GM12878 (cell line): ENCODE results near the gene PACS2. TPM values are rescaled to one million over a fixed set of nuclear protein-coding genes. Genes with fewer than 3 reads are reported as not detected.

ENCODE experiments used
- ATAC-seq: fragments of 200-7000 bp; cut with Tn5 transposase; 3 replicates; pipeline ENCODE4 v1.9.1; 2020; ENCODE audit warnings: mild to moderate bottlenecking, moderate library complexity
- BruUV-seq: library from RNA; stranded (reverse); fragments of 400-500 nt; replicated peaks from 2 replicates; lab custom pipeline; 2021; lab: Mats Ljungman, UMichigan
- CTCF ChIA-PET: fragments of 300-600 bp; sonication (Branson Sonifier 250); formaldehyde crosslinking; extraction: SDS; loops from one replicate; lab custom pipeline; 2021; ENCODE audit warnings: inconsistent platforms; lab: Yijun Ruan, JAX
- POLR2A ChIA-PET: fragments of 350-600 bp; formaldehyde crosslinking; extraction: SDS; loops from one replicate; lab custom pipeline; 2021; ENCODE audit warnings: inconsistent platforms; lab: Charles Lee
- RAD21 ChIA-PET: fragments of 300-600 bp; sonication (Branson Sonifier 250); formaldehyde crosslinking; loops from one replicate; lab custom pipeline; 2023; ENCODE audit warnings: antibody characterized with exemption; ENCODE audit not compliant: unreplicated experiment; lab: Charles Lee
- SMC1A ChIA-PET: fragments of 300-600 bp; sonication (Branson Sonifier 250); formaldehyde crosslinking; loops from one replicate; lab custom pipeline; 2023; ENCODE audit not compliant: unreplicated experiment, uncharacterized antibody; lab: Charles Lee
- DNase-seq: peaks from one replicate; pipeline ENCODE4 v3.0.0-alpha.2; 2011; ENCODE audit warnings: low read depth, low spot score
- FAIRE-seq: peaks from 3 replicates; lab custom pipeline; 2011; peaks lifted over from hg19 to GRCh38; lab: Jason Lieb, UNC
- H2AFZ ChIP-seq: 2 replicates; pipeline ENCODE4 v1.6.0; 2011; ENCODE audit warnings: low read depth, low read length, control low read depth; ENCODE audit not compliant: control insufficient read depth
- H3K27ac ChIP-seq: 2 replicates; pipeline ENCODE4 v1.5.1; 2011; ENCODE audit warnings: control low read depth; ENCODE audit not compliant: control insufficient read depth, insufficient read depth
- H3K27me3 ChIP-seq, 2 experiments: replicated peaks in 1 of 2; 2 replicates each; pipeline versions ENCODE4 v1.6.0 to v1.6.1; 2011; ENCODE audit warnings: low read length in 1 of 2; ENCODE audit not compliant: control insufficient read depth in 2 of 2, insufficient read depth in 2 of 2
- H3K36me3 ChIP-seq, 2 experiments: 2 replicates each; pipeline ENCODE4 v1.5.1; 2011; ENCODE audit warnings: low read length in 1 of 2; ENCODE audit not compliant: control insufficient read depth in 2 of 2, insufficient read depth in 2 of 2
- H3K4me1 ChIP-seq: 2 replicates; pipeline ENCODE4 v1.6.1; 2011; ENCODE audit warnings: mild to moderate bottlenecking, low read length, moderate library complexity, mixed read lengths; ENCODE audit not compliant: control insufficient read depth, insufficient read depth
- H3K4me2 ChIP-seq: 2 replicates; pipeline ENCODE4 v1.6.0; 2011; ENCODE audit warnings: control low read depth; ENCODE audit not compliant: control insufficient read depth, insufficient read depth
- H3K4me3 ChIP-seq: fragments of 200-600 bp; sonication (generic); 2 replicates; pipeline ENCODE4 v1.5.1; 2016
- H3K79me2 ChIP-seq: 2 replicates; pipeline ENCODE4 v1.6.0; 2011; ENCODE audit warnings: low read length; ENCODE audit not compliant: control insufficient read depth, insufficient read depth
- H3K9ac ChIP-seq: 2 replicates; pipeline ENCODE4 v1.8.0; 2011; ENCODE audit warnings: low read length, control low read depth, mixed read lengths; ENCODE audit not compliant: control insufficient read depth, insufficient read depth
- H3K9me3 ChIP-seq: replicated peaks from 3 replicates; pipeline ENCODE4 v1.5.1; 2011; ENCODE audit warnings: mild to moderate bottlenecking, low read length; ENCODE audit not compliant: control insufficient read depth, insufficient read depth
- H4K20me1 ChIP-seq: 2 replicates; pipeline ENCODE4 v1.6.0; 2011; ENCODE audit not compliant: control insufficient read depth, insufficient read depth
- NR2C2 ChIP-seq: IDR thresholded peaks from 2 replicates; pipeline ENCODE4 v1.6.1; 2011; ENCODE audit warnings: borderline replicate concordance, low read depth; ENCODE audit not compliant: control insufficient read depth, insufficient read length
- POLR2A ChIP-seq: IDR thresholded peaks from 2 replicates; pipeline ENCODE4 v1.6.1; 2011; ENCODE audit warnings: low read depth, mild to moderate bottlenecking, low read length
- RBBP5 ChIP-seq: fragments of 200-600 bp; sonication (generic); conservative IDR thresholded peaks from 2 replicates; pipeline ENCODE4 v1.6.1; 2016
- SMAD1 ChIP-seq: fragments of 450-650 bp; IDR thresholded peaks from 2 replicates; pipeline ENCODE4 v1.6.1; 2018; ENCODE audit warnings: mild to moderate bottlenecking, low read depth; ENCODE audit not compliant: partially characterized antibody
- SMC3 ChIP-seq: IDR thresholded peaks from 2 replicates; pipeline ENCODE4 v1.6.1; 2011; ENCODE audit warnings: low read length, improper control_type of control experiment, borderline replicate concordance
- SREBF1 ChIP-seq: IDR thresholded peaks from 2 replicates; pipeline ENCODE4 v1.6.1; 2012; ENCODE audit warnings: mild to moderate bottlenecking, low read length
- TCF3 ChIP-seq: IDR thresholded peaks from 2 replicates; pipeline ENCODE4 v1.6.1; 2012; ENCODE audit warnings: low read depth, mild to moderate bottlenecking, low read length, borderline replicate concordance; ENCODE audit not compliant: insufficient read depth
- WRNIP1 ChIP-seq: IDR thresholded peaks from 2 replicates; pipeline ENCODE4 v1.6.1; 2011; ENCODE audit warnings: low read depth, low read length, improper control_type of control experiment, borderline replicate concordance
- YBX1 ChIP-seq: fragments of 450-650 bp; IDR thresholded peaks from 2 replicates; pipeline ENCODE4 v1.6.1; 2016; ENCODE audit warnings: antibody characterized with exemption
- WGBS: methylation state at CpG from one replicate; pipeline ENCODE4 v1.1.6; 2016; ENCODE audit warnings: low lambda C conversion rate; ENCODE audit not compliant: insufficient replicate concordance, insufficient coverage; ENCODE audit errors: missing lambda C conversion rate; 5-methylcytosine and 5-hydroxymethylcytosine counted together
- in situ Hi-C: fragments of 300-500 bp; cut with MboI; formaldehyde crosslinking; loops from 9 replicates; pipeline ENCODE4 v1.14.3; 2018; ENCODE audit warnings: mixed read lengths
- intact Hi-C: fragments of 100-400 bp; cut with micrococcal nuclease; formaldehyde crosslinking; loops from one replicate; pipeline ENCODE4 v1.14.2; 2022; ENCODE audit not compliant: unreplicated experiment
- polyA plus RNA-seq, 11 experiments: library from polyadenylated mRNA; depleted of rRNA in 4 of 11; unstranded in 6 of 11; stranded (reverse) in 5 of 11; fragments of >200 nt; fragmentation: Nextera tagmentation in 4 of 11; fragmentation: Illumina TruSeq in 1 of 11; extraction: Ambion mirVana in 4 of 11; extraction: Trizol in 1 of 11; gene quantifications; 1 replicate in 1 of 11; 2 replicates in 10 of 11; pipeline versions ENCODE4 v1.2.1 to v1.2.3, GENCODE V29; 2011 to 2016; ENCODE audit warnings: inconsistent platforms in 2 of 11, missing spikeins in 2 of 11, low read depth in 1 of 11
- total RNA-seq, 4 experiments: library from RNA; depleted of rRNA in 3 of 4; stranded (reverse); fragments of >200 nt in 3 of 4; fragmentation: Illumina TruSeq in 1 of 4; extraction: Trizol in 1 of 4; gene quantifications; 2 replicates each; pipeline versions ENCODE4 v1.2.1 to v1.2.3, GENCODE V29; 2013 to 2021
- TF ChIP-seq, protein P1 (sequence below): IDR thresholded peaks from 2 replicates; pipeline ENCODE4 v1.6.1; 2012; ENCODE audit warnings: low read depth, low read length, improper control_type of control experiment
- TF ChIP-seq, protein P2 (sequence below): IDR thresholded peaks from 2 replicates; pipeline ENCODE4 v1.6.1; 2012; ENCODE audit warnings: low read length, inconsistent platforms
- TF ChIP-seq, protein P3 (sequence below): fragments of 450-650 bp; IDR thresholded peaks from 2 replicates; pipeline ENCODE4 v1.6.1; 2014; ENCODE audit warnings: mild to moderate bottlenecking

PACS2 gene
- total and polyA plus RNA-seq, 10 of the 15 experiments (the other 5 are each of a cell fraction or from before 2014, with no cell fraction given) = 0.21 to 37.3 (median 9.4) TPM

DNA sequence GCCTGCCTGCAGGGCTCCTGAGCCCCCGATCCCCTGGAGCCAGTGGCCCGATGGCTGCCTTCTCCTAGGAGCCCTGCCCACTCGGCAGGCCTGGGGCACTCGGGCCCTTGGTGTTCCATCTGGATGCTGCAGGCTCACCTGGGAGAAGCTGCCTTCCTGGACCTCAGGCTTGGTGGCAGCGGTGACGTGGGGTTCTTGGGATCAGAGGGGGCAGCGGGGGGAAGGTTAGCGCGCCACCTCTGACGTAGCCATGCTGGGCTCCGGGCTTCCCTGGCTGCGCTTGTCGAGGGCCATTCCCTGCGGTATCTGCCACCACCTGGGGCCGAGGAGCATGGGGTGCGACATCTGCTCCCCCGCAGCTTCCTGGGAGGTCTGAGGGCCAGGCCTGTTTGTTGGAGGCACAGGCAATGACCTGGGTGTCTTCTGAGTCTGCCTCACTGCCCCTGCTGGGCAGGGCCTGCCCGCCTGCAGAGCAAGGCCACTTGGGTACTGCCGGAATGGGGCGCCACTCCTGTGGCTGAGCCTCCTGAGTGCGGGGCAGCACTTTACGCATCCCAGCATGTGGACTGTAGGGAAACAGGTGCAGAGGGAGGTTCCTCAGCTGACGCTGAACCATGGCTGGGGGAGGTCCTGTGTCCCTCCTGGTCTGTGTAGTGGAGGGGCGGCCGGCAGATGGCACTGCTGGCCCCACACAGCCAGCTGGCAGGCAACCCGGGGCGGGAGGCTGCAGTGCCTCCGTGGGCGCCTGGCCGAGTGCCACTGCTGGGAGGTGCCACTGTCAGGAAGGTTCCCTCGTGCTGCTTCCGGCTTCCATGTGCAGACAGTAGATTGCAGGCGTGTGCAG lies 125.4 kb downstream of the PACS2 start:
- FAIRE-seq (no peak), ATAC-seq (no peak), DNase-seq (no peak)
- WGBS = 86% methylated on average over 33 of the region's 33 CpGs
- TF ChIP-seq TCF3 (no peak), POLR2A (peak; percentile 24; the same call in 1 of the 2 replicates)
- H3K27me3 ChIP-seq = no peaks in the 10 kb centered on the region
- no peak overlapping the region for H3K27ac ChIP-seq
- no peaks in the 10 kb centered on the region for H4K20me1 ChIP-seq
- no peaks in the 10 kb centered on the region for H3K4me1 ChIP-seq
- H3K9ac ChIP-seq = no peak overlapping the region
- SMC1A ChIA-PET = no interaction called here
- intact Hi-C loops = no loop called here
- RAD21 ChIA-PET = no interaction called here
- H3K9me3 ChIP-seq = no peaks in the 10 kb centered on the region
- POLR2A ChIA-PET = no interaction called here
- H3K36me3 ChIP-seq = peaks cover 0 to 15% of the 10 kb centered on the region in 2 experiments; a peak in 3 of 4 replicates
- peaks cover 25% of the 10 kb centered on the region for H3K79me2 ChIP-seq
- no peak overlapping the region for H3K4me2 ChIP-seq
- in situ Hi-C loops = no loop called here
- no peak overlapping the region for H2AFZ ChIP-seq
- BruUV-seq = no TSS peak
- CTCF ChIA-PET = no interaction called here
- no peak overlapping the region for H3K4me3 ChIP-seq

DNA sequence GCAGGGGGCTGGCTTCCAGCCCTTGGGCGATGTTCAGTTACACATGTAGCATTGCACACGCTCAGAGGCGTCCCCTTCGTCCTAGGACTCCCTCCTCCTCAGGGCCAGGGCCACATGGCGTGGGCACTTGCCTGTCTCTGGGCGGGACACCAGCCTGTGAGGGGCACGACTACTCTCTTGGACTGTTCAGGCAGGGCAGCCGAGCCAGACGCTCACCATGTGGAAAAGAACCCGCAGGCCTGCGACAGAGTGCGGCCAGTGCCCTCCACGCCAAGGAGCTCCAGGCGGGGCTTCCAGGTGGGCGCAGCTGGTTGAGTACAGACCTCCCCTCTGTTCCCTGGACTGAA lies 126.0 kb downstream of the PACS2 start:
- no peak overlapping the region for H3K9ac ChIP-seq
- ChIA-PET POLR2A (no interaction called here), CTCF (no interaction called here), SMC1A (no interaction called here), RAD21 (no interaction called here)
- H3K79me2 ChIP-seq = peaks cover 19% of the 10 kb centered on the region
- H3K36me3 ChIP-seq = peaks cover 0 to 15% of the 10 kb centered on the region in 2 experiments; a peak in 3 of 4 replicates
- no peak for DNase-seq
- TF ChIP-seq WRNIP1 (no peak), SREBF1 (no peak), SMAD1 (no peak), SMC3 (no peak), YBX1 (no peak), NR2C2 (no peak), RBBP5 (no peak)
- TF ChIP-seq, protein P1, sequence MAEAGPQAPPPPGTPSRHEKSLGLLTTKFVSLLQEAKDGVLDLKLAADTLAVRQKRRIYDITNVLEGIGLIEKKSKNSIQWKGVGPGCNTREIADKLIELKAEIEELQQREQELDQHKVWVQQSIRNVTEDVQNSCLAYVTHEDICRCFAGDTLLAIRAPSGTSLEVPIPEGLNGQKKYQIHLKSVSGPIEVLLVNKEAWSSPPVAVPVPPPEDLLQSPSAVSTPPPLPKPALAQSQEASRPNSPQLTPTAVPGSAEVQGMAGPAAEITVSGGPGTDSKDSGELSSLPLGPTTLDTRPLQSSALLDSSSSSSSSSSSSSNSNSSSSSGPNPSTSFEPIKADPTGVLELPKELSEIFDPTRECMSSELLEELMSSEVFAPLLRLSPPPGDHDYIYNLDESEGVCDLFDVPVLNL = no peak
- TF ChIP-seq, protein P2, sequence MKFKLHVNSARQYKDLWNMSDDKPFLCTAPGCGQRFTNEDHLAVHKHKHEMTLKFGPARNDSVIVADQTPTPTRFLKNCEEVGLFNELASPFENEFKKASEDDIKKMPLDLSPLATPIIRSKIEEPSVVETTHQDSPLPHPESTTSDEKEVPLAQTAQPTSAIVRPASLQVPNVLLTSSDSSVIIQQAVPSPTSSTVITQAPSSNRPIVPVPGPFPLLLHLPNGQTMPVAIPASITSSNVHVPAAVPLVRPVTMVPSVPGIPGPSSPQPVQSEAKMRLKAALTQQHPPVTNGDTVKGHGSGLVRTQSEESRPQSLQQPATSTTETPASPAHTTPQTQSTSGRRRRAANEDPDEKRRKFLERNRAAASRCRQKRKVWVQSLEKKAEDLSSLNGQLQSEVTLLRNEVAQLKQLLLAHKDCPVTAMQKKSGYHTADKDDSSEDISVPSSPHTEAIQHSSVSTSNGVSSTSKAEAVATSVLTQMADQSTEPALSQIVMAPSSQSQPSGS = no peak
- TF ChIP-seq, protein P3, sequence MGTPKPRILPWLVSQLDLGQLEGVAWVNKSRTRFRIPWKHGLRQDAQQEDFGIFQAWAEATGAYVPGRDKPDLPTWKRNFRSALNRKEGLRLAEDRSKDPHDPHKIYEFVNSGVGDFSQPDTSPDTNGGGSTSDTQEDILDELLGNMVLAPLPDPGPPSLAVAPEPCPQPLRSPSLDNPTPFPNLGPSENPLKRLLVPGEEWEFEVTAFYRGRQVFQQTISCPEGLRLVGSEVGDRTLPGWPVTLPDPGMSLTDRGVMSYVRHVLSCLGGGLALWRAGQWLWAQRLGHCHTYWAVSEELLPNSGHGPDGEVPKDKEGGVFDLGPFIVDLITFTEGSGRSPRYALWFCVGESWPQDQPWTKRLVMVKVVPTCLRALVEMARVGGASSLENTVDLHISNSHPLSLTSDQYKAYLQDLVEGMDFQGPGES = no peak
- no TSS peak for BruUV-seq
- H3K27ac ChIP-seq = no peak overlapping the region
- WGBS = 96% methylated on average over 15 of the region's 15 CpGs
- no peak overlapping the region for H3K4me2 ChIP-seq
- no peak overlapping the region for H3K4me3 ChIP-seq
- H4K20me1 ChIP-seq = no peaks in the 10 kb centered on the region
- ATAC-seq = no peak
- intact Hi-C loops = no loop called here
- no peaks in the 10 kb centered on the region for H3K4me1 ChIP-seq
- no peak for FAIRE-seq
- H3K27me3 ChIP-seq = no peaks in the 10 kb centered on the region
- in situ Hi-C loops = no loop called here
- no peak overlapping the region for H2AFZ ChIP-seq
- no peaks in the 10 kb centered on the region for H3K9me3 ChIP-seq
